A549 treated with AZD2906 at 1 μM for 4 hours (cell line): Measurements from ENCODE around the gene UCP1. TPM values are rescaled to one million over a fixed set of nuclear protein-coding genes. Genes with fewer than 3 reads are reported as not detected.

Experiments
- total RNA-seq: library from RNA; stranded (reverse); fragments of 200-300 nt; extraction: Qiagen RNA extraction; gene quantifications from 5 replicates; pipeline ENCODE4 v1.2.3, GENCODE V29; 2022

UCP1 gene
- 0.03 to 0.14 TPM (median 0.05 TPM) in 4 of 5 replicates, not detected in the other for total RNA-seq

GRCh38 chr4:140568507-140569306 lies at the start of gene UCP1:
Gene UCP1 (minus strand): TSS chr4:140568961. CDS start chr4:140568729, 232 bp downstream.

GRCh38 chr4:140523857-140524742 lies 44.7 kb downstream of the UCP1 start, which contains the start of gene ELMOD2:
Gene ELMOD2 (plus strand): TSS chr4:140524168. CDS start chr4:140525429, 1,261 bp downstream.

Other genes with a start within 250 kb of the UCP1 start
- 25.4 to 34.7 TPM (median 31.2 TPM) in 5 replicates for gene SCOC, start 195.3 kb downstream of the UCP1 start, total RNA-seq
- 4.5 to 6.3 TPM (median 5.0 TPM) in 5 replicates for gene CLGN, start 141.3 kb downstream of the UCP1 start, total RNA-seq
- not detected in 5 replicates for gene MGAT4D, start 70.7 kb downstream of the UCP1 start, total RNA-seq
- gene ELMOD2, start 44.8 kb downstream of the UCP1 start, total RNA-seq: 7.1 to 11.5 TPM (median 9.3 TPM) in 5 replicates
- 5.4 to 6.6 TPM (median 6.5 TPM) in 5 replicates for gene TBC1D9, start 187.4 kb upstream of the UCP1 start, total RNA-seq